ENCODE measurements around the gene SCGN. TPM values are rescaled to one million over a fixed set of nuclear protein-coding genes. Genes with fewer than 3 reads are reported as not detected.

Gene SCGN
- total and polyA plus RNA-seq, 11 donors = 0.27 to 12.0 (median 1.1) TPM; not detected in 3

GRCh38 chr6:25623065-25623464 is 28.9 kb upstream of the SCGN start:
- Histone ChIP-seq H3K4me3 (no peak overlapping the region), H3K4me1 (no peaks in the 10 kb centered on the region), H3K36me3 (peaks cover 0 to 8% (median 0%) of the 10 kb centered on the region in 9 donors), H3K9me3 (no peaks in the 10 kb centered on the region), H3K27me3 (peaks cover 0 to 6% (median 0%) of the 10 kb centered on the region in 9 donors), H3K27ac (no peak overlapping the region)
- DNase-seq (no peak), ATAC-seq (no peak)
- WGBS, 4 donors = 51 to 69% (median 61%) methylated on average over 1 of the region's 1 CpG
- intact Hi-C loops (cut with DNase I) = no loop called here
- TF ChIP-seq POLR2A (IDR thresholded peaks at IDR 0.05) = no peak
- TF ChIP-seq CTCF (IDR thresholded peaks at IDR 0.05) = no peak

- ATAC-seq (no peak), DNase-seq (no peak)
- peaks cover 0 to 6% (median 0%) of the 10 kb centered on the region in 9 donors for H3K27me3 ChIP-seq
- H3K36me3 ChIP-seq = peaks cover 0 to 8% (median 0%) of the 10 kb centered on the region in 9 donors
- H3K27ac ChIP-seq = no peak overlapping the region
- TF ChIP-seq CTCF (IDR thresholded peaks at IDR 0.05) = no peak
- TF ChIP-seq POLR2A (IDR thresholded peaks at IDR 0.05) = no peak
- intact Hi-C loops (cut with DNase I) = no loop called here
- H3K4me3 ChIP-seq = no peak overlapping the region
- 68 to 80% (median 74%) methylated on average over 1 of the region's 1 CpG for WGBS, 4 donors
- H3K4me1 ChIP-seq = no peaks in the 10 kb centered on the region
- H3K9me3 ChIP-seq = no peaks in the 10 kb centered on the region
Measured at GRCh38 chr6:25623879-25624278, 28.1 kb upstream of the SCGN start.

- Histone ChIP-seq H3K27ac (no peak overlapping the region), H3K9me3 (no peaks in the 10 kb centered on the region), H3K4me3 (no peak overlapping the region), H3K36me3 (no peaks in the 10 kb centered on the region), H3K4me1 (no peaks in the 10 kb centered on the region), H3K27me3 (peaks cover 0 to 16% (median 0%) of the 10 kb centered on the region in 9 donors)
- 61 to 74% (median 73%) methylated on average over 3 of the region's 3 CpGs for WGBS, 4 donors
- TF ChIP-seq POLR2A (IDR thresholded peaks at IDR 0.05) = no peak
- TF ChIP-seq CTCF (IDR thresholded peaks at IDR 0.05) = no peak
- DNase-seq (no peak), ATAC-seq (no peak)
- intact Hi-C loops (cut with DNase I) = no loop called here
Measured at GRCh38 chr6:25627001-25627400, 25.0 kb upstream of the SCGN start.

- DNase-seq (no peak), ATAC-seq (no peak)
- Histone ChIP-seq H3K9me3 (no peaks in the 10 kb centered on the region), H3K36me3 (no peaks in the 10 kb centered on the region), H3K4me3 (no peak overlapping the region), H3K4me1 (no peaks in the 10 kb centered on the region), H3K27me3 (peaks cover 0 to 20% (median 0%) of the 10 kb centered on the region in 9 donors), H3K27ac (no peak overlapping the region)
- 81 to 86% (median 84%) methylated on average over 4 of the region's 4 CpGs for WGBS, 4 donors
- TF ChIP-seq POLR2A (IDR thresholded peaks at IDR 0.05) (no peak), CTCF (IDR thresholded peaks at IDR 0.05) (no peak)
- intact Hi-C loops (cut with DNase I) = no loop called here
Measured at GRCh38 chr6:25628471-25629197, 23.4 kb upstream of the SCGN start.
